OCI-LY3 (cell line): ENCODE measurements around the gene TSR3.

Experiments
- EZH2phosphoT487 ChIP-seq: fragments of 200-600 bp; shearing (Covaris generic); IDR thresholded peaks from 2 replicates; pipeline ENCODE4 v1.6.1; 2018; ENCODE audit warnings: antibody characterized with exemption, mixed run types, low read depth
- TF ChIP-seq, protein P1 (sequence below): fragments of 200-600, 300-600 bp; sonication (generic); IDR thresholded peaks from 2 replicates; pipeline ENCODE4 v1.5.1; 2014; ENCODE audit warnings: antibody characterized with exemption, low read length, low read depth

DNA sequence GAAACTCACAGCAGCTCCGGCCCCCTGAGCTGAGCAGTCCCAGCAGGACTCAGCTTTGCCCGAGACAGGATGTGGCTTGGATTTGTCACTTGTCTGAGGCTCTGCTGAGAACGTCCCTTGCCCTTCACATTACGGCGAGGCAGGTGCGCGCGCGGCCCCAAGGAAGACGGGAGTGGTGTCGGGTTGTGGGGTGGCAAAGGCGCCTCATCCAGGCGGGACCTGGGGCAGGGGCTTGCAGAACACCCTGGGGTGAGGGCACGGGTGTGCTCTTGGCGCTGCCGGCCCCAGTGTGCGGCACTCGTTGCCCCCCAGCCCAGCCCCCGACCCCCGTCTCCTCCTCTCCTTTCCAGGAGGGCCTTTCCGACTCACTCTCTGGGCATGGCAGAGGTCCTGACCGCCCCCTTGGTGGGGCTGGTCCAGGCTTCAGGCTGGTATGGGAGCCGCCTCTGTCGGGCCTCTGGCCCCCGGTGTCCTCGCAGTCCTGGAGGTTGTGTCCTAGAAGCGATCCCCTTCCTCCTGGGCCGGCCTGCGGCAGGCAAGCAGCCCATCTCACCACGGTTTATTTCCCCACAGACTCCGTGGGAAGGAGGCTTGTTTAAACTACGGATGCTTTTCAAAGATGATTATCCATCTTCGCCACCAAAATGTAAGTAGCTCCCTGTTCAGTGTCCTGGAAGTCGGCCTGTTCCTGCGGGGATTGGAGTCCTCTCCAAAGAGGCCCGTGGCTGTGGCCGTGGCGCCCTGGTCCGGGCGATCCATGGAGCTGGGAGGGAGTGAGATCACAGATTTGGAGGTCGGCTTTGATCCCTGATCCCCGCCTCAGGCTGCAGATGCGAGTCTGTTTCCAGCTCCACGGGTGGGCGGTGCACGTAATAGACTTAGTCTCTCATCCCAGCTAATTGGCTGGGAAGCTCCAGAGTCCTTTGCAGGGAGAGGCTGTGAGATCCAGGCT lies 36.3 kb downstream of the TSR3 start:
- no peak for TF ChIP-seq EZH2phosphoT487
- TF ChIP-seq, protein P1, sequence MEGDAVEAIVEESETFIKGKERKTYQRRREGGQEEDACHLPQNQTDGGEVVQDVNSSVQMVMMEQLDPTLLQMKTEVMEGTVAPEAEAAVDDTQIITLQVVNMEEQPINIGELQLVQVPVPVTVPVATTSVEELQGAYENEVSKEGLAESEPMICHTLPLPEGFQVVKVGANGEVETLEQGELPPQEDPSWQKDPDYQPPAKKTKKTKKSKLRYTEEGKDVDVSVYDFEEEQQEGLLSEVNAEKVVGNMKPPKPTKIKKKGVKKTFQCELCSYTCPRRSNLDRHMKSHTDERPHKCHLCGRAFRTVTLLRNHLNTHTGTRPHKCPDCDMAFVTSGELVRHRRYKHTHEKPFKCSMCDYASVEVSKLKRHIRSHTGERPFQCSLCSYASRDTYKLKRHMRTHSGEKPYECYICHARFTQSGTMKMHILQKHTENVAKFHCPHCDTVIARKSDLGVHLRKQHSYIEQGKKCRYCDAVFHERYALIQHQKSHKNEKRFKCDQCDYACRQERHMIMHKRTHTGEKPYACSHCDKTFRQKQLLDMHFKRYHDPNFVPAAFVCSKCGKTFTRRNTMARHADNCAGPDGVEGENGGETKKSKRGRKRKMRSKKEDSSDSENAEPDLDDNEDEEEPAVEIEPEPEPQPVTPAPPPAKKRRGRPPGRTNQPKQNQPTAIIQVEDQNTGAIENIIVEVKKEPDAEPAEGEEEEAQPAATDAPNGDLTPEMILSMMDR, result no peak
